GM12878 (cell line): ENCODE data around the gene SCYL3.

Source experiments
- CTCF ChIP-seq, 3 experiments: IDR thresholded peaks in 2 of 3; conservative IDR thresholded peaks in 1 of 3; 2 replicates each; pipeline ENCODE4 v1.5.1; 2011; ENCODE audit warnings: low read depth in 3 of 3, low read length in 3 of 3, mild to moderate bottlenecking in 3 of 3, control low read depth in 2 of 3, moderate library complexity in 2 of 3, inconsistent platforms in 1 of 3, mixed read lengths in 1 of 3; ENCODE audit not compliant: control insufficient read depth in 2 of 3, insufficient read depth in 1 of 3; ENCODE audit errors: extremely low read depth in 1 of 3
- ELK1 ChIP-seq: IDR thresholded peaks from 2 replicates; pipeline ENCODE4 v1.6.1; 2012; ENCODE audit warnings: low read depth, low read length, improper control_type of control experiment
- NR2C2 ChIP-seq: IDR thresholded peaks from 2 replicates; pipeline ENCODE4 v1.6.1; 2011; ENCODE audit warnings: borderline replicate concordance, low read depth; ENCODE audit not compliant: control insufficient read depth, insufficient read length
- POLR2A ChIP-seq: IDR thresholded peaks from 2 replicates; pipeline ENCODE4 v1.6.1; 2011; ENCODE audit warnings: low read depth, mild to moderate bottlenecking, low read length
- POLR2AphosphoS2 ChIP-seq: IDR thresholded peaks from 2 replicates; pipeline ENCODE4 v1.6.1; 2011; ENCODE audit warnings: low read depth, mild to moderate bottlenecking, low read length, improper control_type of control experiment, moderate library complexity
- REST ChIP-seq: IDR thresholded peaks from 2 replicates; pipeline ENCODE4 v1.6.1; 2012; ENCODE audit warnings: mild to moderate bottlenecking, low read depth, low read length
- SRF ChIP-seq, 2 experiments: IDR thresholded peaks; 2 replicates each; pipeline ENCODE4 v1.6.1; 2011; ENCODE audit warnings: low read depth in 2 of 2, low read length in 2 of 2, mild to moderate bottlenecking in 1 of 2, moderate library complexity in 1 of 2
- SUZ12 ChIP-seq: fragments of 200-600 bp; sonication (generic); IDR thresholded peaks from one replicate; pipeline ENCODE4 v1.6.1; 2018; ENCODE audit warnings: antibody characterized with exemption, mild to moderate bottlenecking; ENCODE audit not compliant: unreplicated experiment
- ZNF274 ChIP-seq: IDR thresholded peaks from one replicate; pipeline ENCODE4 v1.8.0; 2011; ENCODE audit not compliant: insufficient read length, insufficient read depth
- ZNF384 ChIP-seq: IDR thresholded peaks from 2 replicates; pipeline ENCODE4 v1.6.1; 2012; ENCODE audit warnings: low read depth, mild to moderate bottlenecking, low read length, improper control_type of control experiment, borderline replicate concordance

GRCh38 chr1:169925505-169926482 lies 32.1 kb upstream of the SCYL3 start:
- no peak for TF ChIP-seq ZNF384
- TF ChIP-seq REST, result no peak
- TF ChIP-seq NR2C2, result no peak
- TF ChIP-seq SRF (IDR thresholded peaks at IDR 0.05; ENCODE audit: low read depth in 2 of 2, low read length in 2 of 2), result no peak
- TF ChIP-seq ELK1, result no peak
- no peak for TF ChIP-seq POLR2A
- TF ChIP-seq POLR2AphosphoS2, result no peak
- no peak for TF ChIP-seq CTCF (IDR thresholded peaks at IDR 0.05 in 2 of 3, conservative IDR thresholded peaks at IDR 0.05 in 1 of 3; ENCODE audit: control insufficient read depth in 2 of 3, extremely low read depth in 1 of 3, insufficient read depth in 1 of 3, low read depth in 3 of 3, low read length in 3 of 3)
- no peak for TF ChIP-seq SUZ12
- TF ChIP-seq ZNF274, result no peak
